ENCODE data around the gene CCDC69.

The CCDC69 gene

DNA sequence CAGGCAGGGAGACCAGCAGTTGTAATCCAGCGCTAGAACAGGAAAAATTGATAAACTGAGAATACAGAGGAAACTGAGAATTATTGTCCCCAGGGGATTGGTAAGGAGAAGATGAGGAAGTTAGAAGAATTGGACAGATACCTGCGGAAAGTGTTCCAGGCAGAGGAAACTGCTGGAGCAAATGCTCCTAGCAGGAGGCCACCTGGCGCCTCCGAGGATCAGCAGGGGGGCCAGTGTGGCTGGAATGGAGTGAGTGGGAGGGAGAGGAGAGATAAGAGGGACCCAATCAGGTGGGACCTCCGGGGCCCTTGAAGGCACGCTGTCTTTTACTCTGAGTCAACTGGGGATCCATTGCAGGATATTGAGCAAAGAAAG, 65.6 kb downstream of the CCDC69 start:
- peak; percentile 33 to 73 for DNase-seq

DNA sequence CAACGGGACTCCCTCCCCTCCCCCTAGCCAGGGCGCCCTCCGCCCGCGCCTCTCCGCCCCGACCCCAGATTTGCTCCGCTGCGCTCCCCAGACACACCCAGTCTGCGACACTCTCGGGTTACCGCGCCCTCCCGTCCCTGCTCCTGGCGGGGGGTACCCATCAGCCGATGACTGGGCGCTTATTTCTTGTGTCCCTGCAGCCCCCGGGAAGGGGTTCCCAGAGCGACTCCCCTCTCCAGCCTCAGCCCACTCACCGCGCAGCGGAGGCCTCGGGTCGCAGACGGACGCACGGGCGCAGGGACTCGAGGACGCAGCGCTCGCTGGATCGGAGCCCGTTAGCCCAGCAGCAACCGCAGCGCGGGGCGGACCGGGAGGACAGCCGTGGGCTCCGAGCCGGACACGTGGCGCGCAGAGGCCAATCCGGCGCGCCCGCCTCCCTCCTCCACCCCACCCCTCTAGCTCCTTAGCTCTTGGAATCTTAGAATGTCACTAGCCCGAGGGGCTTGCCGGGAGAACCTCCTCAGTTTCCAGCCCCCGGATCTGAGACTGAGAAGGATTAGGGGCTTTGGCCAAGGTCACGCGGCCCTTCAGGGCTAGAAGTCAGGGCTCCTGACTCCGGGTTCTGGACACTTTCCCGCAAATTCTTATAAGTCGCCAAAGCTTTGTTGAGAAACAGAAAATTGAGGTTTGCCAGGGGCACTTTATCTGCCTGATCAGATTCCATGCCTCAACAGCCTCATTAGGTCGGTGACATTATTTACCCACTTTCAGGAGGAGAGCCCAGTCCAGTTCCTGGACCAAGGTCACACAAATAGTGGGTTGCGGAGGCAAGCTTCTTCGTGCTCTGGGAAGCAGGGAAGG, 66.2 kb downstream of the CCDC69 start, which contains the start of gene ANXA6:
Gene ANXA6 (minus strand): TSS at position 354 of the 861 bp plus-strand sequence. CDS start 9,878 bp downstream, outside the sequence.
- DNase-seq, result peak; percentile 72 to 85

DNA sequence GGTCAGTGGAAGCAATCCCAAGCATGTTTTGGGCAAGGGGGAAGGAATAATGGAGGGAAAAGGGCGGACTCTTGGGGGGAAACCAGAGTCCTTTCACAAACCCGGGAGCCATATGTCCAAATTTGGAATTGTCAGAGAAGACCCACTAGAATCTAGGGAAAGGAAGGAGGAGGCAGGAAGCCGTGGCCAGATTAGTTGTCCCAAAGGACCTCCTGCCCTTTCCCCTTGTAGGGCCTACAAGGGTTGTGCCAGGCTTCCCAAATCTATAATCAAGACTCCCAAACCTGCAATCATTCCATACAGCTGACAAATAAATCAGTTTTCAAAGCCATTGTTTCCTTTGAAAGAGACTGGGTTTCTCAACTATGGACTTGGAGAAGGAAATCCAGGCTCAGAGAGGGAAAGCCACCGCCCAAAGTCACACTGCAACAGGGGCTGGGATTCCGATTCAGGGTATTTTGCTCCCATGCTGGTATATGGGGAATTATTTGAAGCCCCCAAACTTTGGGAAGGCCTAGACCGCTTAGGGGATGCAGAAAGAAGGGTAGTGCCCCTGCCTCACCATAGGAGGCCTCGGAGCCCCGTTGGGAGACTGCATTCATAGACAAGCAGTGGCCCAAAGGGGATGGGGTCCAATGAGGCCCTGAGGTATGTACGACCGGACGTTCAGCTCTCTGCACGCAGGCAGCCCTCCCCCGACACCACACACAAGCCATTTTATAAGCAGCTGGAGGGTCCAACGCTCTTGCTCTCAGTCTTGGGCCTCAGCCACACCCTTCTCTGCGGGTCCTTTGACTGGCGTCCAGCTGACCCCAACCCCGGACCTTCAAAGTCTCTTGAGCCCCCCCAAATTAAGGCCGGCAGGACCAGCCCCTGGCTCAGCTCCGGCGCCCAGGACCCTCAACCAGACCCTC, 67.1 kb downstream of the CCDC69 start:
- peak in 1 of 2 experiments; percentile 37 for DNase-seq

DNA sequence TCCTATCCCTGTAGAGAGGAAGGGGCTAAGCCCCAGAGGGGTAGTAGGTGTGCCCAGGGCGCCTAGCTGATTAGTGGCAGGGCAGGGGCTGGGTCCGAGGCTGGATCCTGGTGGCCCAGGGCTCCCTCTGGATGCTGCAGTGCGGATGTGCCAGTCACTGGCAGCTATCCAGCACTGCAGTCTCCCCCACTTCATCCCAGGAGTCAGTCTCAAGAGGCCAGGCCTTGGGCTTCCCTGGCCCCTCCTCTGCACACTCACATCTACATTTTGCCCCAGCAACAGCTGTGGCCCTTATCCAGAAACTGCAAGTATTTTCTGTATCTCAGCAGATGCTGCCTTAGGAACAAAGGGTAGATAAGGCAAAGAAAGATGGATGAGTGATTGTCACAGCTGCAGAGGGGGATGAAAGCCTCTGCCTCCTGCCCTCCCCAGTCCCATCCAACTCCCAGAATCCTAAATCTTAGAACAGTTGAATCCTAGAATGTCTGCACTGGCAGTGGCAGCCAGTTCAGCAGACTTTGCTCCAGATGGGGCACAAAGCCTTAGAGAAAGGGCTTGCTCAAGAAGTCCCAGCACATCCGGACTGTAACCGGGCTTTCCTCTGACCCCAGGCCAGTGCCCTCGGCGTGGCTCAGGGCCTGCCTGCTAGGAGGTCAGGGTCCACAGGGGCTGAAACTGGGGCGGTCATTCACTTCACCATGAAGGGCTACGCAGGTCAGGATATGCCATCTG, 68.0 kb downstream of the CCDC69 start:
- peak; percentile 97 for DNase-seq

DNA sequence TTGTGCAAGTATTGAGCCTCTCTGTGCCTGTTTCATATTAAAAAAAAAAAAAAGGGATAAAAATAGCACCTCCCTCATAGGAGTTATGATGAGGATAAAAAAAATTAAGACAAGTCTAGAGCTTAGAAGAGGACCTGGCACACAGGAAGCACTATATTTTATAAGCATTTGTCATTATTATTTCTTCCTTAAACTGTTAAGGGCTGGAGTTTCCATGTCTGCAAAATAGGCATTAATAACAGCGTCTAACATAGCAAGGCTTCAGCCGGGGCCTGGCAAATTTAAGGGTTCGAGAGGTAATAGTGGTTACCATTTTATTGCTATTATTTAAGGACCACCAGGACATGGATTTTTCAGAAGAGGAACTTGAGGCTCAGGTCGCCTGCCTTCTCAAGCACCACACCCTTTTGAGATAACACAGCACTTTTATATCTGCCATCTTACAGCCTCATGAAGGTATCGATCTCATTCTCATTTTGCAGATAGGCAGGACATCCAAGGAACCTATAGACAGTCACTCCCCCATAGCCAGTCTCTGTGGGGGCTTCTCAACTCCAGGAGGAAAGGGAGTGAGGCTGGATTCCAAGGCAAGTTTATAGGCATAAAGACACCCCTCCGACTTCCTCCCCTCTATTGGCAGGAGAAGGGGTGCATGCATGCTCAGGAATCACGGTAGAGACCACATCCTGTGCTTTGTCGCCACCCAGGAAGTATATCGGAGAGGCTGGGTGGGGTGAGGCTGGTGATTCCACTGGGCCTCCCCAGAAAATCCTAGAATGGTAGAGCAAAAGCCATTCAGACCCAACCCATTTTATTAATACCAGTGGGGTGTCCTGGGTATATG, 68.7 kb downstream of the CCDC69 start:
- DNase-seq, result no peak

DNA sequence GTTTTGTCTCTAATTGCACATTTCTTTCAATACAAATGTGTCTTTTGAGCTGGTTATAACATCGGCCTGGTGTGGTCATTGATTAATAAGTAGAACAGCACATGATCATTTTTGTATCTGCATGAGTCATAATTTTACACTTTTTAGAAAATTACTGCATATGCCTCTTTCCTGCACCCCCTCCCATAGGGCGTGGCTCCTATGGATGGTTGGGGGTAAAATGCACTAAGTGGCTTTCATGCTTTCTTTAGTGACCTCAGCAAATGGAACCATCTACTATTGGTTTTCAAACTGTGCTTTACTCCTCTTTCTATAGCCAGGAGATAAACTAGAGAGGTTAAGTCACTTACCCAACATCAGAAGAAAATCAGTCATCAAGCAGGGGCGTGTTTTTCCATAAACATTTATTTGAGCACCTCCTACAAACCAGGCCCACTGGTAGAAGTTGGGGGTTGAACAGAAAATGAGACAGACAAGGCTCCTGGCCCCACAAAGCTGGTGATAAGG, 70.1 kb downstream of the CCDC69 start:
- no peak for DNase-seq

DNA sequence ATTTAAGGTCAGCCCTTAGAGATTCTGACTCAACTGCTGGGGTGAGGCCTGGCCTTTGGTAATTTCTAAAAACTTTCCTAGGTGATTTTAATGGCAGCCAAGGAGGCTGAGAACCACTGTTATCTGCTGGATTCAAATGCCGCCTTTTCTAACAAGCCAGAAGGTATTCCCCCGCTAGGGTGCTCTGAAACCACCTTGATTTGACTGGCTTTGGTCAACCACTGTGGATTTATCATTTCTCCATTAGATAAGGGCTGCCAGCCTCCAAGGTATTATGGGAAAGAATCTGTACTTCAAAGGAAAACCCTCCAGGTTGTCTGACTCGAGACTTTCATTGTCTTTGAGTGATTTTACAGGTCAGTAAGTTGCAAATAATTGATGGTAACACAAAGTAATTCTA, 70.6 kb downstream of the CCDC69 start:
- no peak for DNase-seq

DNA sequence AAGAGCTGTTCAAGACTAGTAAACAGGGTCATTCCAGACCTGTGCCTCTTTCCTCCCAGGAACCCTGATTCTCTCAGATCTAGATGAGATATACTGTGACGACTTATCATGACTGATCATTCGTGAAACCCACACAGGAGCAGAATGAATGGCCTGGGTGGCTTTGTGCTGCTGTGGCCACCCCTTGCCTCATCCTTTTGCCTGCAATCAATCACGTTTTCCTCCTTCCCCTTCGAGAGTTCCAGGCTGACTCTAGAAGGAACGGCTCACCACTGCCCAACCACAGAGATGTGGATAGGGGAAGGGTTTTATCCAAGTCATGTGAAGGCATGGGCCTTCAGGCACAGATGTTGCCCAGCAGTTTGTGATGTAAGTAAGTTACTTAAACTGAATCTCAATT, 72.1 kb downstream of the CCDC69 start:
- DNase-seq, result no peak

DNA sequence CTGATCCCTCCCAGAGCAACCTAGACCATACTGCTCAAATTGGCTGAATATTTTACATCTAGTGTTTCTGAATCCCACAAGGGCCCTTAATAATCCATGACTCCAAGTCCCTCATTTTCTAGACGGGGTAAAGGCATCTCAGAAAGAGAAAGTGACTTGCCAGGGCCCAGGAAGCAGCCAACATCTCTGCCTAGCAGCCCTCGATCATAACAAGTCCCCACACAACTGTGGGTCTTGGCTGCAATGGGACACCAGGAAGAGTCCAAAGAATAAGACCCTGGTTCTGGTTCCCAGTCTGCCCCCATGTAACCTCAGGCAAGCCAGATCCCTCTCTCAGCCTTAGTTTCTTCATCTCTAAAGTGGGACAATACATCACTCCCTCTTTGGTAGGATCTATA, 72.6 kb downstream of the CCDC69 start:
- no peak for DNase-seq

DNA sequence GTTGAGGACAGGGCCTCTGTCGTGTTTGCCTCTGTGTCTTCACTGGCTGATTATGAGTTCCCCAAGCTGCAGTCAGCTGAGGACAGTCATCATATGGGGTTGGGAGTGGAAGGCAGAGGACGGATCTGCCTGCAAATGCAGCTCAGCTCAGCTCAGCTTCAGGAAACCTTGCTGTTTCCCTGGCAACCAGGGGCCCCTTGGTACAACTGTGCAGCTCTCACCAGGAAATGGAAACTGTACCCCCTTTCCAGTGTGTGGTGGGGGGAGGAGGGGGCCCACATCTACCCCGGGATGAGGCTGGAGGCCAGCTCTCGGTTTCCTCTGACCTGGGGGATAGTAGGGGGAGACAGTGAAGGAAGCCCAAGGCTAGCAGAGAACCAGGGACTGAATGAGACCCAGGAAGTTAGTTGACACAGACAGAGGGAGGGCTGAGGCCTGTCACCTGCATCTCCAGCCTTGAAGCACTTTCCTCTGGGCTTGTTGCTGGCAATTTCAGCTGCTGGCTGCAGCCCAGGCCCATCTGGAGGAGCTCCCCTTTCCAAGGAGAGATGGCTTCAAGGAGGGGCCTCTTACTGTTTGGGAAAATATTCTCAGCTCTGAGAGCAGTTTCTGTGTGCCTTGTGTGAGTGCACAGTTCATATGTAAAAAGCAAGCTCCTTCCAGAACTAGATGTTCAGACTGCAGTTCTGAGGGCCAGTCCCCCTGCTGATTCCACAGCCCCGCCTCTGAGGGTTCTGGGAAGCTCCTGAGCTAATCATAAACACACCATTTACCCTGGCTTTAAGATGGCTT, 73.2 kb downstream of the CCDC69 start:
- peak in 1 of 2 experiments; percentile 9 for DNase-seq

DNA sequence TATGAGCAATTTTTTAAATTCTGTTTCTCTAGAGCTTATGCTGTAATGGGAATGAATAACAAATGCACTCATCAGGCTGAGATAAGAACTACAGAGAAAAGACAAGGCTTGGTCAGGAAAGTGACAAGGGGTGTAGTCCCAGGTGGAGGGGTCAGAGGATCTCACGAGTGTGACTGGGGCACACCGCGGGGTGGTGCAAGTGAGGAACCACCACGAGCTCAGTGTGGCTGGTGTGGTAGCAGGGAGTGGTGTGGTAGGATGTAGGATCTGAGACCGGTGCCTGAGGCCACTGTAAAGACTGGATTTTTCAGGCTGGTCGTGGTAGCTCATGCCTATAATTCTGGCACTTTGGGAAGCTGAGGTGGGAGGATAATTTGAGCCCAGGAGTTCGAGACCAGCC, 75.3 kb downstream of the CCDC69 start:
- DNase-seq, result no peak

DNA sequence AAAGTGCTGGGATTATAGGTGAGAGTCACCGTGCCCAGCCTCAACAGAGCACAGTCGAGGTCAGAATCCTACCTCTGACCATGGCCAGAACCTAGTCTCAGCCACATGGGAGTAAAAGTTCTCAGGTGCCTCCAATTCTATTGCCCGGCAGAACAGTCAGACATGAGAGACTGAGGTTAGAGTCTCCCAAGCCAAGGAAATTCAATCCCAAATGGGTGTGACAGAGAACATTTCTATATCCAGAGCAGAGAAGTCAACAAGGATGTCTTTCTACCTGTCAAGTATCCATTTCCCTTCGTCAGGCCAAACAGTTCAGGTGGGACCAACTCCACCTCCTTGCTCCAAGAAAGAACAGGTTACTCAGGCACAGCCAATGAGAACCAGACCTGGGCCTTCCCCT, 76.9 kb downstream of the CCDC69 start:
- DNase-seq, result no peak

DNA sequence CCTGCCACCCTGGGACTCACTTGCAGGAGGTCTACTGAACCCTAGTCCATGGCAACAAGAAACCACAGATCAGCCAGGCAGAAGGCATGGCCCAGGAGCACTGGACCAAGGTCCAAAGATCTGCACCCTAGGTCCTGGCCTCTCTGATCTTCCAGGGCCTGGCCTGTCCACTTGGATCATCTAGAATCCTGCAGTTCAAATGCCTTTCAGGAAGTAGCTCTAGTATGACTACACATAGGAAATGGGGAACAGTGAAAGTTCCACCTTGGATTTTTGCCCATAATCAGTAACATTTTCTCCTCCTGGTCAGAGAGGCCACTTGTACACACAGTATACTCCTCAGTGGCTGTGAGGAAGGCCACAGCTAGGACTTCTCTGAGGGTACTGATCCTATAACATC, 77.8 kb downstream of the CCDC69 start:
- DNase-seq, result no peak

DNA sequence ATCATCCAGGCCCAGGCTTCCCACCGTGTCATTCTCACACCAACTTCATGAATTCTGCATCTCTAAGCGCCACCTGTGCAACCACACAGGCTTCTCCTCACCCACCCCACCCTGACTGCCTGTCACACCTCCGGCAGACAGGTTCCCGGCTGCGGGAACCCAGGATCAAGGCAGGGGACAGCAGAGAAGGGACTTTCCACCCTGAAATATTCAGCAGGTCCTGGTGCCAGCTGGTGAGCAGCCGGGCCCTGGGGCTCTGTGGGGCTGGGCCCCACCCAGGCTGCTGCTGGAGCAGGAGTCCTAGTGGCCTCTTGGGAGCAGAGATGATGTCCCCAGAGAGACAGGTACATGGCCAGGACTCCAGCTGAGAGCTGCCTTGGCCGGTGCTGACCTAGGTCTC, 79.0 kb downstream of the CCDC69 start:
- no peak for DNase-seq

DNA sequence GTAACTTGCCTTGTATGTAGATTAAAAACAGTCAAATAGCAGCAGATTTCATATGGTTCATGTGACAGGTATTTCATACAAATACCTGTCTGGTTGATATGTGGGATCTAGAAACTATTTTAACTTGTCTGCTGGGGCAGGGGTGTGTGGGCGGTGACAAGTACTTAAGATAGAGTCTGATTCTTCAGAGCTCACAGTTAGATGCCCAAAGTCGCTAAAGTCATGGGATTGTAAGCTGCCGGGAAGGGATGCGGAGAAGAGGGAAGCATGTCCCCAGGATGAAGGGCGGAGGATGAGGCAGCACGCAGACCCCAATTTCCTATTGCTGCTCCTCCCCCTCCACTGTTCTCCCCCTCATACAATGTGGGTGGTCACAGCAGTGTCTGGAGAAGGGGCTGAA, 79.6 kb downstream of the CCDC69 start:
- DNase-seq, result no peak

DNA sequence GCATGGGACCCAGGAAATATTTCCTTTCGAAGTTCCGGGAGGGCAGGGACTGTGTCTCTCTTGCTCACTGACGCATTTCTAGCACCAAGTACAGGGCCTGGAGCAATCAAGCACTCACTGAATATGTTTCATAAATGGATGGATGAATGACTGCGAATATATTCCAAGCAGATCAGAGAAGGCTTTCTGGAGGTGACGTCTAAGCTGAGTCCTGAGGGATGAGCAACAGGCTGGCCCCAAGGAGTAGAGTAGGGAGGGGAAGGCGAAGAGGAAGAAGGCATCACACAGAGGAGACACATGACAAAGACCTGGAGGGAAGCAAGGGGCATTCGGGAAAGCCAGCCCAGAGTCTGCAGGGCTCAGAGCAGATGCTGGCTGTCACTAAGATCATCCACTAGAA, 80.2 kb downstream of the CCDC69 start:
- DNase-seq, result no peak

DNA sequence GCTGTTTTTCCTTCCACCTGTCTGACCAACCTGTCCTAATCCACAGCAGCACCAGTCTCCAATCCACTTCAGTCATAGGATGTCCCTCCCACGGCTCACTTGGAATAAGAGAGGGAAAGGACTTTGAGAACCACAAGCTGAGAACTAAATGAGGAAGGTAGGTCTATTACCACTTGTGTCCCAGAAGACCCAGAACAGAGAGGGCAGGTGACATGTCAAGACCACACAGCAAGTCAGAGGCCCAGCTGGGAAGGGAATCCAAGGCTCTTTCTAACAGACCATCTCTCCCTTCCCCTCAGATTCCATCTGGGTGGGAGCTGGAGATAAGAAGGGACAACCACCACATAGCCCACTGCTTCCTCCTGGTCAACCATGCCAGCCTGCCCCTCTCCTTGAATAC, 81.0 kb downstream of the CCDC69 start:
- no peak for DNase-seq

DNA sequence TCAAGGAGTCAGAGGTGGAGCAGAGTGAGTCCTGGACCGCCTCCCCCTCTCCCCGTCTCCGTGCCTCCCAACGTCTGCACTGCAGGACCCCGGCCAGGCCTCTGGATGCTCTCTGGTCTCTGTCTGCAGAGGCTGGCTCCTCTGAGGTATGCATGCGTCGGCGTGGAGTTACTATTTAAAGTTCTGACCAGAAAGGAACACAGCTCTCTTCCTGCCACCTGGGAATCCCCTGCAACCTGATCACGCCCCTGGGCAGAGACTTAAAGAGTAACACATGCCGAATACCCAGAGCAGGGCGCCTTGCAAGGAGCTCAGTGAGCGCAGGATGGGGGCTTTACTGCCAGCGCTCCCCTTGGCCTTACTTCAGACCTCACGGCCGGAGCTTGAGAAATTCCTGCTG, 82.4 kb downstream of the CCDC69 start:
- DNase-seq, result no peak

DNA sequence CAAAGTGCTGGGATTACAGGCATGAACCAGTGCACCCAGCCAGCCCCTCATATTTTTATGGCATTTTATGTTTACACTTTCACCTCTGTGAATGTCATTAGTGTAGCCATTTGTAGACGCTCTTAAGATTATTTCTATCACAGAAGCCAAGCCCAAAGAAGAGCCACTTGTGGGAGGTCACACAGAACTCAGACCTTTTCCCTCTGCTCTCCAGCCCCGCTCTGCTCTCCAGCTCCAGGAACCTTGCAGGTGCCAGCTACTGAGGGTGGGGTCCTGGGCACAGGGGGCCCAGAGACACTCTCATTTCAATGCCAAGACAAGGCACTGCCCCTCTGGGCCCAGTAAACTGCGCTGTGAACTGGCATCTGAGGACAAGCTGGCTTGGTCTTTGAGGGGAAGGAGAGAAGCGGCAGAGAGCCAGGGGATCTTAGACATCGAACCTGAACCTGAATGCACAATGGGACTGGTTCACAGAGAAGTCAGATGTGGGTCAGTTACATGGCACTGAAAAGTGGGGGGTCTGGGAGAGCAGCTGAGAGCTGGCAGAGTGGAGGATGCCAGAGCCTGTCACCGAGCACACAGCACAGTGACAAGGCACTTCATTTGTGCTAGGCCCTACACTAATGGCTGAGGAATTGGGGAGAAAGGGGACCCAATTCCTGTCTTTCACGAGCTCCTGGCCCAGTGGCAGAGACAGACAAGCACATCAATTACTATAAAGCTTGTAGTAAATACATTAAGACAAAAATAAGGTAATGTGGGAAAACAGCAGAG, 83.0 kb downstream of the CCDC69 start:
- DNase-seq, result no peak

DNA sequence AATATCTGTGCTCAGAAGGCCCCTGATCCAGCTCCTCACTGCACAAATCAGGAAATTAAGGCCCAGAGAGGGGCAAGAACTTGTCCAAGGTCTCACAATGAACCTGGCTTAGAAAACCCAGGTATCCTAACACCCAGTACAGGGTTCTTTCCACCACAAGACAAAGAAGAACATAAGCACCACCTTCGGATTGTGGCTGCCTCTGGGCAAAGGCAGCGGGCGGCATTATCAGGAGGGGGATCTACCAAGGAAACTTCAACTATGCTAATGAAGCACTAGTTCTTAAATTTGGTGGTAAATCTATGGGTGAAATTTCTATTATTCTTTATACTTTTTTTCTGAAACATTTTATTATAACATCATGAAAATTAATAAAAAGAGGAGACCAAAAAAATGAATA, 84.2 kb downstream of the CCDC69 start:
- DNase-seq, result no peak

Data from NCI-H524 (cell line).